ENCODE measurements around the gene SIPA1L3.

Gene SIPA1L3

GRCh38 chr19:38163419-38164290 lies 256.6 kb downstream of the SIPA1L3 start:
- no peak overlapping the region for H3K4me3 ChIP-seq (ENCODE audit: low read depth in 1 of 2, low read length in 1 of 2)
- no peak for TF ChIP-seq CTCF (IDR thresholded peaks at IDR 0.05)
- H3K27ac ChIP-seq, result no peak overlapping the region
- H3K9me3 ChIP-seq, result no peaks in the 10 kb centered on the region
- no peaks in the 10 kb centered on the region for H3K27me3 ChIP-seq
- H3K4me1 ChIP-seq (ENCODE audit: control insufficient read depth in 1 of 2, insufficient read depth in 1 of 2, low read depth in 1 of 2, low read length in 1 of 2), result no peaks in the 10 kb centered on the region
- H3K36me3 ChIP-seq, result peaks cover 67% of the 10 kb centered on the region

- TF ChIP-seq CTCF (IDR thresholded peaks at IDR 0.05), result no peak
- Histone ChIP-seq H3K36me3 (peaks cover 70% of the 10 kb centered on the region), H3K27ac (no peak overlapping the region), H3K9me3 (no peaks in the 10 kb centered on the region), H3K4me3 (ENCODE audit: low read depth in 1 of 2, low read length in 1 of 2) (no peak overlapping the region), H3K4me1 (ENCODE audit: control insufficient read depth in 1 of 2, insufficient read depth in 1 of 2, low read depth in 1 of 2, low read length in 1 of 2) (no peaks in the 10 kb centered on the region), H3K27me3 (no peaks in the 10 kb centered on the region)
Observed at GRCh38 chr19:38164526-38164925, 257.5 kb downstream of the SIPA1L3 start.

GRCh38 chr19:38165335-38165734 lies 258.3 kb downstream of the SIPA1L3 start:
- Histone ChIP-seq H3K36me3 (peaks cover 66% of the 10 kb centered on the region), H3K4me3 (ENCODE audit: low read depth in 1 of 2, low read length in 1 of 2) (no peak overlapping the region), H3K4me1 (ENCODE audit: control insufficient read depth in 1 of 2, insufficient read depth in 1 of 2, low read depth in 1 of 2, low read length in 1 of 2) (no peaks in the 10 kb centered on the region), H3K27me3 (no peaks in the 10 kb centered on the region), H3K27ac (no peak overlapping the region), H3K9me3 (no peaks in the 10 kb centered on the region)
- no peak for TF ChIP-seq CTCF (IDR thresholded peaks at IDR 0.05)

- peaks cover 53% of the 10 kb centered on the region for H3K36me3 ChIP-seq
Observed at GRCh38 chr19:38168637-38169036, 261.6 kb downstream of the SIPA1L3 start.

GRCh38 chr19:38170334-38170733 lies 263.3 kb downstream of the SIPA1L3 start:
- peaks cover 36% of the 10 kb centered on the region for H3K36me3 ChIP-seq

More at GRCh38 chr19:38168637-38169036, 261.6 kb downstream of the SIPA1L3 start:
- Histone ChIP-seq H3K4me3 (ENCODE audit: low read depth in 1 of 2, low read length in 1 of 2) (no peak overlapping the region), H3K27ac (no peak overlapping the region), H3K4me1 (ENCODE audit: control insufficient read depth in 1 of 2, insufficient read depth in 1 of 2, low read depth in 1 of 2, low read length in 1 of 2) (no peaks in the 10 kb centered on the region), H3K9me3 (no peaks in the 10 kb centered on the region), H3K27me3 (no peaks in the 10 kb centered on the region)
- TF ChIP-seq CTCF (IDR thresholded peaks at IDR 0.05), result no peak

More at GRCh38 chr19:38170334-38170733, 263.3 kb downstream of the SIPA1L3 start:
- no peak for TF ChIP-seq CTCF (IDR thresholded peaks at IDR 0.05)
- Histone ChIP-seq H3K9me3 (no peaks in the 10 kb centered on the region), H3K27ac (no peak overlapping the region), H3K4me1 (ENCODE audit: control insufficient read depth in 1 of 2, insufficient read depth in 1 of 2, low read depth in 1 of 2, low read length in 1 of 2) (no peaks in the 10 kb centered on the region), H3K27me3 (no peaks in the 10 kb centered on the region), H3K4me3 (ENCODE audit: low read depth in 1 of 2, low read length in 1 of 2) (no peak overlapping the region)
